Activated CD8-positive, alpha-beta memory T cell treated with anti-CD3 and anti-CD28 coated beads for 36 hours (primary cell): ENCODE results near the gene ZNF10. TPM values are rescaled to one million over a fixed set of nuclear protein-coding genes. Genes with fewer than 3 reads are reported as not detected.

Experiments
- CTCF ChIA-PET: fragments of 350-600 bp; sonication (Branson Sonifier 250); formaldehyde crosslinking; loops from one replicate; lab custom pipeline; 2021; ENCODE audit warnings: antibody characterized with exemption; lab: Charles Lee
- POLR2A ChIA-PET: fragments of 350-600 bp; sonication (Branson Sonifier 250); formaldehyde crosslinking; loops from one replicate; lab custom pipeline; 2021; ENCODE audit warnings: antibody characterized with exemption; lab: Charles Lee
- total RNA-seq, 2 experiments: library from RNA; stranded (reverse); gene quantifications; one replicate each; pipeline ENCODE4 v1.2.3, GENCODE V29; 2021

The ZNF10 gene
- 1 to 10 TPM; 3.2 to 4.0 TPM for total RNA-seq

- ChIA-PET CTCF (interaction anchor here (0.7 to 1.2 kb wide), 2 partner anchors 18 to 84 kb away, joined by 3 read pairs; no protein-coding TSS in a partner anchor), POLR2A (interaction anchor here (1.0 to 1.3 kb wide), 5 partner anchors 18 to 142 kb away, joined by 3 to 5 read pairs (median 4); partner anchors contain the start of gene ZNF268)
These were observed at the start of gene ZNF10, which contains the start of gene ZNF891 for GRCh38 chr12:133130038-133130807. Gene ZNF10, plus strand, starts transcription at chr12:133130627. Its CDS starts 13,866 bp downstream, at chr12:133144493. Gene ZNF891, minus strand, starts transcription at chr12:133130274. Its CDS starts 8,356 bp downstream, at chr12:133121918.

DNA sequence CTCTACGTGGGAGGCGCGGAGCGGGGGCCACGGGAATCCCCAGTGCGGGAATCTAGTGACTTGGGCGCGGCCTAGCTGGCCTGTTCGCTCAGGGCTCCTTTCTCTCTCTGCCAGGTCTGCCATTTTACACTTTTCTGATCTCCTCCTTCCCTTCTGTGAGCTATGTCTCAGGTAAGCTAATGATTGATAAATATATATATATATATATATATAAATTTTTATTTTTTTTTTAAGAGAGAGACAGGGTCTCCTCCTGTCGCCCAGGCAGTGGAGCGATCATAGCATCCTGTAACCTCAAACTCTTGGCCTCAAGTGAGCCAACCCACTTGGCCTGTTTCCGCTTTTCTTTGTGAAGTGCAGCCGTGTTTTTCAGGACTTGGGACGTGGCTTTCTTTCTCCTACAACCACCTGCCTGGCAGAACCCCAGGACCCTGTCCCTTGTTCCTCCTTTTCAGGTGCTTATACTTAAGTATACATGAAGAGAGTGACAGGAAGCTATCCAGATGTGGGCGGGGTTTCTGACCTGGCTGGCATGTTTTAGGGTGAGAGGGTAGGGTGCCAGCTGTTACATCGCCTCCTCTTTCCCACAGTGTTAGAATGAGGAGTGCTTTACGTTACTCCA is 49.2 kb upstream of the ZNF10 start:
- POLR2A ChIA-PET = interaction anchor here (0.7 to 1.2 kb wide), 2 partner anchors 49 to 95 kb away, joined by 3 to 5 read pairs; partner anchors contain the start of genes ZNF10, ZNF26 and ZNF891
- CTCF ChIA-PET = no interaction called here

DNA sequence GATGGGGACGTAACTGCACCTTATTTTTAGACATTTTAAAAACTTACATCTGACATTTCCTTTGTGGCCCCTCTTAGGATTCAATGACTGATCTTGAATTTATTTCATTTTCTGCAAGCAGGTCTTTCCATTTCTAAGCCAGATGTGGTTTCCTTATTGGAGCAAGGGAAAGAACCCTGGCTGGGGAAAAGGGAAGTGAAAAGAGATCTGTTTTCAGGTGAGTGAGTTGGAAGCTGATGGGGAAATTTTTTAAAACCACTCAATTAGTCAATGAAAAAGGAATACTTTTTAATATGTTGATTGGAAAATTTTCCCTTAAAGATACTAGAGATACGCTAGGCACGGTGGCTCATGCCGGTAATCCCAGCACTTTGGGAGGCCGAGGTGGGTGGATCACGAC is 47.1 kb upstream of the ZNF10 start:
- ChIA-PET POLR2A (no interaction called here), CTCF (no interaction called here)

- POLR2A ChIA-PET = no interaction called here
- CTCF ChIA-PET = no interaction called here
These were observed 24.8 kb upstream of the ZNF10 start for GRCh38 chr12:133105620-133106019.

- POLR2A ChIA-PET = no interaction called here
- CTCF ChIA-PET = no interaction called here
These were observed 24.2 kb upstream of the ZNF10 start for GRCh38 chr12:133106253-133106652.

DNA sequence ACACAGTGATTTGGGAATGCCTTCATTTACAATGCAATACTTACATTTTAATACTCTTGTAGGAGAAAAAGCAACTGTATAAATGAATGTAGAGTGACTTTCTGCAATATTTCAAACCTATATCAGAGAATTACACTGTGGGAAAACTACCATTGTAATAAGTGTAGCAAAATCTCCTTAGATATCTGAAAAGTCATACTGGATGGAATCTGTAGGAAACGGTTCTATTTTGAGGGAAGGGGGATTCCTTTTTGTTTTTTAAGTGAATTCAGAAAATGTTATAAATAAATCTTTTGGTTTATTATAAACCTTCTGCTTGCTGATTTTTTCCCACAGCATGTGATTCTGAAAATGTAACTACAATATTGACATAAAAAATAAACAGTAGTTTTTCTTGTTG is 23.3 kb upstream of the ZNF10 start:
- ChIA-PET CTCF (no interaction called here), POLR2A (no interaction called here)

- POLR2A ChIA-PET = no interaction called here
- CTCF ChIA-PET = no interaction called here
These were observed 22.3 kb upstream of the ZNF10 start for GRCh38 chr12:133108150-133108549.

GRCh38 chr12:133120385-133121191 is 9.8 kb upstream of the ZNF10 start:
- CTCF ChIA-PET = interaction anchor here (0.6 kb wide), 1 partner anchor 132 kb away, joined by 3 read pairs; no protein-coding TSS in a partner anchor
- POLR2A ChIA-PET = no interaction called here

DNA sequence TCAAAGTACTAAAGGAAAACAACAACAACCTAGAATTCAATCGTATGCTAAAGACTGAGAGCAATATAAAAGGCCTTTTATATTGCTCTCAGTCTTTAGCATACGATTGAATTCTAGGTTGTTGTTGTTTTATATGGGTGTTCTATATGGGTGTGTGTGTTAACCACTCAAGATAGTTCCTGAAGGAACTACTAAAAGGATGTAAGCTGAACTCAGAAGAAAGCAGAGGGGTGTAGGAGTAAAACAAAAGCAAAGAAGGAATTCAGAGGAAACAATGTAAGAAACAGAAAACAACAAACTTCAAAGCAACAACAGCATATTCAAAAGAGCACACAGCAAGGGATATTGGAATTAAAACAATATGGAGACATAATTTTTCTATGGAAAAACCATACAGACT is 5.8 kb upstream of the ZNF10 start:
- CTCF ChIA-PET = no interaction called here
- POLR2A ChIA-PET = no interaction called here

GRCh38 chr12:133129368-133130037 is 924 bp upstream of the ZNF10 start:
- CTCF ChIA-PET = interaction anchor here (0.5 to 1.2 kb wide), 2 partner anchors 18 to 429 kb away, joined by 3 read pairs; no protein-coding TSS in a partner anchor

GRCh38 chr12:133130808-133131128 is 341 bp downstream of the ZNF10 start:
- POLR2A ChIA-PET = interaction anchor here (1.1 to 1.3 kb wide), 3 partner anchors 50 to 143 kb away, joined by 3 to 5 read pairs (median 4); partner anchors contain the start of gene ZNF268
- CTCF ChIA-PET = interaction anchor here (0.6 to 0.7 kb wide), 2 partner anchors 84 to 161 kb away, joined by 3 read pairs; no protein-coding TSS in a partner anchor

More at GRCh38 chr12:133129368-133130037, 924 bp upstream of the ZNF10 start:
- POLR2A ChIA-PET = interaction anchor here (1.0 to 1.3 kb wide), 5 partner anchors 17 to 142 kb away, joined by 3 to 5 read pairs (median 4); partner anchors contain the start of gene ZNF268

DNA sequence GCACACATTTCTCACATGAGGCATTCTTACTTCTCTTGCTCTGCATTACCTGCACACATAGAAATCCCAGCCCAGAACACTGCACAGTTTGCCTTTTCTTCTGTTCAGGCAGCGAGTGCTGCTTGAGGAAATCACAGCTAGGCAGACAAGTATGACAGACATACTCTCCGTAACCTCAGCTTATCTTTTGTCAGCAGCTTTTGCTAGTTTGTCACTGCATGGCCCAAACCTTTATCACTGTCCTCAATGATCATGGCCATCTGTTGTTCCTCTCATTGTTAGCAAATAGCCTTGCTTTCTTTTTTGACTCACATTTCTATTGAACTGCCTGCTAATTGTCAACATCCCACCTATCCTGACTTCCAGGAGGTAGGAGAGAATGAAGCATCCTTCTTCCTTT is 5.3 kb downstream of the ZNF10 start:
- ChIA-PET POLR2A (no interaction called here), CTCF (no interaction called here)

GRCh38 chr12:133145981-133146380 is 15.6 kb downstream of the ZNF10 start:
- ChIA-PET POLR2A (no interaction called here), CTCF (no interaction called here)

DNA sequence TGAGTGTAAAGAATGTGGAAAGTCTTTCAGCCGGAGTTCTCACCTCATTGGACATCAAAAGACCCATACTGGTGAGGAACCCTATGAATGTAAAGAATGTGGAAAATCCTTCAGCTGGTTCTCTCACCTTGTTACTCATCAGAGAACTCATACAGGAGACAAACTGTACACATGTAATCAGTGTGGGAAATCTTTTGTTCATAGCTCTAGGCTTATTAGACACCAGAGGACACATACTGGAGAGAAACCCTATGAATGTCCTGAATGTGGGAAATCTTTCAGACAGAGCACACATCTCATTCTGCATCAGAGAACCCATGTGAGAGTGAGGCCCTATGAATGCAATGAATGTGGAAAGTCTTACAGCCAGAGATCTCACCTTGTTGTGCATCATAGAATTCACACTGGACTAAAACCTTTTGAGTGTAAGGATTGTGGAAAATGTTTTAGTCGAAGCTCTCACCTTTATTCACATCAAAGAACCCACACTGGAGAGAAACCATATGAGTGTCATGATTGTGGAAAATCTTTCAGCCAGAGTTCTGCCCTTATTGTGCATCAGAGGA is 25.8 kb downstream of the ZNF10 start:
- ChIA-PET POLR2A (no interaction called here), CTCF (no interaction called here)

DNA sequence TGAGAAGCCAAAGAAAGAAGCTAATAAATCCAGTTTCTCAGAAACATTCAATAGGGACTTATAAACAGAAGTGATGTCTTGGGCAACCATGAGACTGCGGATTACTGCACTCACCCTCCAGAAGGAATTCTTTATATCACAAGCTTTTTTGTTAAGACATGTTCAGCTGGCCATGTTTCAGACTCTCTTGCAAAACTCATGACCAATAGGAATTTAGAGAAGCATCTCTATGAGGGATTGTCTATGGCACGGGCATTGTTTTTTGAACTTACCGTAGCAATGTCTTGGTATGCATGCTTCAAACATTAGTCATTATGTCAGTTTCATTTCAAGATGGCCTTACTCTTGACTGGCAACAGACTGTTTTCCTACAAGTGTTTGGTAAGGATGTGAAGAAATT is 35.3 kb downstream of the ZNF10 start:
- POLR2A ChIA-PET = no interaction called here
- CTCF ChIA-PET = no interaction called here

DNA sequence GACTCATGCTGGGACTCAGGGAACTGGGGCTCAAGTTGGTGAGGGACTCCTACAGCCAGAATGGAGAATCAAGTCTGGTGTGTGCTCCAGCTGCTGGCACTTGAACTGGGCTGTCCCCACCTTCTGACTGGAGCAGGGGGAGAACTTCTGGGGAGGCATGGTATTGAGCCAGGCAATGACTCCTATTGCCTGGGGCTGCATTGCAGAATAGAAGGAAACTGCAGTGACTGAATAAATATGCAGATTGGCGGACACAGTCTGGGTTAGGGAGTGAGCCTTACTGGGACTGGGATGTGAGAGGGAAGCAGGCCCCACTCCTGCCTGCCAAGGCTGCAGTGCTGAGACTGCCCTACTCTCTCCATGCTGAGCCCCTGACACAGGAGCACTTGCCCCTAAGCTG is 42.1 kb downstream of the ZNF10 start:
- ChIA-PET CTCF (no interaction called here), POLR2A (no interaction called here)

DNA sequence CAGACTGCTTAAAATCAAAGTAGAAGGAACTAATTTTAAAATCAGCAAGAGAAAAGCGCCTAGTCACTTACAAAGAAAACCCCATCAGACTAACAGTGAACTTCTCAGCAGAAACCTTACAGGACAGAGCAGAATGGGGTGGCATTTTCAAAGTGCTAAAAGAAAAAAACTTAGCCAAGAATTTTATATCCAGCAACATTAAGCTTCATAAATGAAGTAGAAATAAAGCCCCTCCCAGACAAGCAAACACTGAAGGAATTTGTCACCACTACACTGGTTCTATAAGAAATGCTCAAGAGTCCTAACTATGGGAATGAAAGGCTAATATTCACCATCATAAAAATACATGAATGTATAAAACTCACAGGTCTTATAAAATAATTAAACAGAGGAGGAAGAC is 44.5 kb downstream of the ZNF10 start:
- ChIA-PET CTCF (no interaction called here), POLR2A (no interaction called here)

GRCh38 chr12:133180669-133181068 is 50.2 kb downstream of the ZNF10 start:
- ChIA-PET CTCF (interaction anchor here (0.9 to 1.9 kb wide), 3 partner anchors 12 to 194 kb away, joined by 3 to 7 read pairs (median 4); partner anchors contain the start of gene ZNF26), POLR2A (interaction anchor here (0.8 to 1.7 kb wide), 2 partner anchors 51 to 143 kb away, joined by 4 to 7 read pairs; partner anchors contain the start of genes ZNF10, ZNF84 and ZNF891)
